Smooth muscle cell of the coronary artery (primary cell): ENCODE data around the gene FAM171A2. TPM values are rescaled to one million over a fixed set of nuclear protein-coding genes. Genes with fewer than 3 reads are reported as not detected.

ENCODE experiments used
- total RNA-seq: library from RNA; depleted of rRNA; stranded (reverse); fragments of >200 nt; gene quantifications from 2 replicates; pipeline ENCODE4 v1.2.3, GENCODE V29; 2014; ENCODE audit warnings: low replicate concordance

The FAM171A2 gene
- total RNA-seq = 2.5 and 4.0 TPM in 2 replicates

GRCh38 chr17:44363613-44364159 lies at the start of gene FAM171A2:
Gene FAM171A2 (minus strand): TSS chr17:44363853. CDS start chr17:44363714, 139 bp downstream.

GRCh38 chr17:44389281-44389680 lies 25.6 kb upstream of the FAM171A2 start, which contains the start of gene ITGA2B:
Gene ITGA2B (minus strand): TSS chr17:44389649. CDS start chr17:44389473, 176 bp downstream.

GRCh38 chr17:44344939-44345453 lies 18.7 kb downstream of the FAM171A2 start, which contains the start of gene GRN:
Gene GRN (plus strand): TSS chr17:44345302. CDS start chr17:44349165, 3,863 bp downstream.

GRCh38 chr17:44324571-44325275 lies 38.9 kb downstream of the FAM171A2 start, which contains the start of gene SLC25A39:
Gene SLC25A39 (minus strand): TSS chr17:44324823. CDS start chr17:44323562, 1,261 bp downstream.

GRCh38 chr17:44308320-44308818 lies 55.3 kb downstream of the FAM171A2 start, which contains the start of gene RUNDC3A:
Gene RUNDC3A (plus strand): TSS chr17:44308601. CDS start chr17:44308833, 232 bp downstream.

Other genes with a start within 250 kb of the FAM171A2 start
- 40.1 and 63.5 TPM in 2 replicates for gene HDAC5, start 240.2 kb downstream of the FAM171A2 start, total RNA-seq
- gene HROB, start 221.9 kb downstream of the FAM171A2 start, total RNA-seq = 0.68 and 1.5 TPM in 2 replicates
- gene ASB16, start 193.1 kb downstream of the FAM171A2 start, total RNA-seq = not detected in 2 replicates
- gene TMUB2, start 176.9 kb downstream of the FAM171A2 start, total RNA-seq = 22.4 and 30.9 TPM in 2 replicates
- 20.9 and 28.5 TPM in 2 replicates for gene ATXN7L3, start 164.0 kb downstream of the FAM171A2 start, total RNA-seq
- gene UBTF, start 144.2 kb downstream of the FAM171A2 start, total RNA-seq = 39.5 and 45.2 TPM in 2 replicates
- not detected in 2 replicates for gene SLC4A1, start 95.7 kb downstream of the FAM171A2 start, total RNA-seq
- gene RUNDC3A, start 55.3 kb downstream of the FAM171A2 start, total RNA-seq = 0.08 and 1.1 TPM in 2 replicates
- gene SLC25A39, start 39.0 kb downstream of the FAM171A2 start, total RNA-seq = 51.5 and 67.5 TPM in 2 replicates
- gene GRN, start 18.6 kb downstream of the FAM171A2 start, total RNA-seq = 202 and 430 TPM in 2 replicates
- gene ITGA2B, start 25.8 kb upstream of the FAM171A2 start, total RNA-seq = 0.23 and 0.82 TPM in 2 replicates
- 10.4 and 13.5 TPM in 2 replicates for gene GPATCH8, start 139.6 kb upstream of the FAM171A2 start, total RNA-seq
- gene FZD2, start 193.6 kb upstream of the FAM171A2 start, total RNA-seq = 12.8 and 15.1 TPM in 2 replicates